Adrenal gland (tissue), 5 donors: ENCODE data around the gene BOLA3.
"Not testable (repeated sequence)": the region's sequence is repeated elsewhere in the genome, so short reads cannot be mapped to it uniquely, and the experiment has no call there.

ENCODE experiments used
- CTCF ChIP-seq, 6 experiments: fragments of 450-650 bp in 4 of 6; fragments of 200-600 bp in 2 of 6; sonication (generic) in 1 of 6; IDR thresholded peaks; 1 replicate in 5 of 6; 2 replicates in 1 of 6; pipeline versions ENCODE4 v1.5.1 to v1.8.0; 2016 to 2021; ENCODE audit warnings: antibody characterized with exemption in 6 of 6, mild to moderate bottlenecking in 2 of 6, moderate library complexity in 1 of 6
- POLR2A ChIP-seq, 2 donors: fragments of 450-650 bp; IDR thresholded peaks; one replicate each; pipeline ENCODE4 v1.6.1; 2017; ENCODE audit warnings: antibody characterized with exemption in 2 of 2, mild to moderate bottlenecking in 2 of 2, moderate library complexity in 1 of 2
- donor health status: DM: no; HTN: no; CAD: no.

GRCh38 chr2:74186706-74187105 lies 39.0 kb upstream of the BOLA3 start:
- not testable (repeated sequence) for TF ChIP-seq POLR2A, CTCF (IDR thresholded peaks at IDR 0.05)
